ENCODE data around the gene ARAP1.

Gene ARAP1

DNA sequence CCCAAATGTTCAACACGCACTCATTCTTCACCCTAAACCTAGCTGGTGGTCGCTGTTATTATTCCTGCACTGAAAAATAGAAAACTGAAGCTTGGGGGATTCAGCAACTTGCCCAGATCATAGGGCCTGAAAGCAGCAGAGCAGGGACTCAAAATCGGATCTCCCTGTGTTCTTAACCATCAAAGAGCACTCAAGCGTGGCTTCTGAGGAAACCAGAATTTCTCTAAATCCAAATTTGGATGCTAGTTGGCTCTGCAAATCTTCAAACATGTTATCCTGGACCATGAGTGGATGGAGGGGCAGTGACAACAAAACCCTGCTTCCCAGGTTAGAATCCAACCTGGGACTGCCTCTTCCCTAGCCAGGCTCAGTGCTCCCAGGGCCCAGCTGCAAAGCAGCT is 11.6 kb upstream of the ARAP1 start:
- TF ChIP-seq, protein P1, sequence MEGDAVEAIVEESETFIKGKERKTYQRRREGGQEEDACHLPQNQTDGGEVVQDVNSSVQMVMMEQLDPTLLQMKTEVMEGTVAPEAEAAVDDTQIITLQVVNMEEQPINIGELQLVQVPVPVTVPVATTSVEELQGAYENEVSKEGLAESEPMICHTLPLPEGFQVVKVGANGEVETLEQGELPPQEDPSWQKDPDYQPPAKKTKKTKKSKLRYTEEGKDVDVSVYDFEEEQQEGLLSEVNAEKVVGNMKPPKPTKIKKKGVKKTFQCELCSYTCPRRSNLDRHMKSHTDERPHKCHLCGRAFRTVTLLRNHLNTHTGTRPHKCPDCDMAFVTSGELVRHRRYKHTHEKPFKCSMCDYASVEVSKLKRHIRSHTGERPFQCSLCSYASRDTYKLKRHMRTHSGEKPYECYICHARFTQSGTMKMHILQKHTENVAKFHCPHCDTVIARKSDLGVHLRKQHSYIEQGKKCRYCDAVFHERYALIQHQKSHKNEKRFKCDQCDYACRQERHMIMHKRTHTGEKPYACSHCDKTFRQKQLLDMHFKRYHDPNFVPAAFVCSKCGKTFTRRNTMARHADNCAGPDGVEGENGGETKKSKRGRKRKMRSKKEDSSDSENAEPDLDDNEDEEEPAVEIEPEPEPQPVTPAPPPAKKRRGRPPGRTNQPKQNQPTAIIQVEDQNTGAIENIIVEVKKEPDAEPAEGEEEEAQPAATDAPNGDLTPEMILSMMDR (IDR thresholded peaks at IDR 0.05; ENCODE audit: control insufficient read depth, insufficient read depth, low read depth, low read length, missing control alignments), result no peak
- no peak overlapping the region for H3K4me3 ChIP-seq (ENCODE audit: control insufficient read depth, low read depth, low read length)
- no peak for DNase-seq (ENCODE audit: low read depth)

DNA sequence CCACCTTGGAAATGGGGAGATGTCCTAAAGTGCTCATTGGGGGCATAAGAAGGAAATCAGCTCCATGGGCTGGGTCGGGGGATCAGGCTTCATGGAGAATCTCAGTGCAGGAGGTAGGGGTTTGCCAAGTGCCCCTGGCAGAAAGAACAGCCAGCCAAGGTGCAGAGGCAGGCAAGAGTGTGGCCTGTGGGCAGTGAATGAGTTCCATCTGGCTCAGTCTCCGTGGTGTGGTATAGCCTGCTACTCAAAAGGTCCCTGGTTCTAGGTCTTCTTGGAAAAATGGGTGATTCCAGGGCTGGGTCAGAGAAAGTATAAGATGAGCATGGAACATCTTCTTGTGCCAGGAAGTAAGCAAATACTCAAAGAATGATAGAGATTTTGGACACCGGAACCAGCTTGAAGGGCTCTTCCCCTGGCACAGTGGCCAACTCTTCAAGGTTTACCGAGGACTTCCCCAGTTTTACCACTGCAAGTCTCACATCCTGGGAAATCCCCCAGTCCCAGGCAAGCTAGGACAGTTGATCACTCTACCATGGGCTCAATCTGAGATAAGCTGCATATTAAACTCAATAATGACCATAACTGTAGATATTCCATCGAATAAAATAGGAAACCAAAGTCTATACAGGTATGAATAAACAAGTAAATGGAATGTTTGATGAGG is 10.6 kb upstream of the ARAP1 start:
- no peak overlapping the region for H3K4me3 ChIP-seq (ENCODE audit: control insufficient read depth, low read depth, low read length)
- TF ChIP-seq, protein P1 (IDR thresholded peaks at IDR 0.05; ENCODE audit: control insufficient read depth, insufficient read depth, low read depth, low read length, missing control alignments), result no peak
- DNase-seq (ENCODE audit: low read depth), result no peak

DNA sequence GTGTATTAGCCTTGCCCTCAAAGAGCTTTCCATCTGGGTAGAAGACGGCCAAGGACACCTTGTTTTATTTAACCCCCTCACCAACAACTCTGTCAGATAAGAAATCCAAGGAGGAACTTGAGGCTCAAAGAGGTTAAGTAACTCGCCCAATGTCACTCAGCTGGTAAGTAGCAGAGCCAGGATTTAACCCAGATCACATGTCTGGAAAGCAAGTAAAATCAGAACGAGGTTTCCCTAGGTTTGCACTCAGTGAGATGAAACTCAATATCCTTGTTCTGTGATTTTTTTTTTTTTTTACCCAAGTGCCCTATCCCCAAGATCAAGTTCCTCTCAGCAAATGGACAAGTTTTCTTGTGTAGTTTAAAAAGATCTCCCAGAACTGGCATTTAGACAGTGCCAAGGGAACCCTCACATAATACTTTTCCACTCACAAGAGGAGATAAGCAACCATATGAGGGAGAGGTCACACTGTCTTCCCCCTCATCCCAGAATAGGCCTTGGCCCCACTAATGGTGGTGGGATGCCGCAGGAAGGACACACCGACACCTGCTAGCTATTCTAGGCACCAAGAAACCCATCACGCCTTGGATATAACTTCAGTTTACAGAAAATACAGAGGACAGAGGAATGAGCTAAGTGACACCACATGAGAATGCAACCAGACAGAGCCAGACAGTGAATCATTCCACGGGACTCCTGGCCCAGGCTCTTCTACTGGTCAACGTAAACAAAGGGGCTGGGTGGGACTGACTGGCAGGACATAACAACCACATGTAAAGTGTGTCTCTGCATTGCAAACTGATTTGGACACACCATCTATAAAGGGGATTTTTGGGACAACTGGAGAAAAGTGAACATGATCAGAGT is 8.6 kb upstream of the ARAP1 start:
- H3K4me3 ChIP-seq (ENCODE audit: control insufficient read depth, low read depth, low read length), result no peak overlapping the region
- DNase-seq (ENCODE audit: low read depth), result no peak
- TF ChIP-seq, protein P1 (IDR thresholded peaks at IDR 0.05; ENCODE audit: control insufficient read depth, insufficient read depth, low read depth, low read length, missing control alignments), result no peak

DNA sequence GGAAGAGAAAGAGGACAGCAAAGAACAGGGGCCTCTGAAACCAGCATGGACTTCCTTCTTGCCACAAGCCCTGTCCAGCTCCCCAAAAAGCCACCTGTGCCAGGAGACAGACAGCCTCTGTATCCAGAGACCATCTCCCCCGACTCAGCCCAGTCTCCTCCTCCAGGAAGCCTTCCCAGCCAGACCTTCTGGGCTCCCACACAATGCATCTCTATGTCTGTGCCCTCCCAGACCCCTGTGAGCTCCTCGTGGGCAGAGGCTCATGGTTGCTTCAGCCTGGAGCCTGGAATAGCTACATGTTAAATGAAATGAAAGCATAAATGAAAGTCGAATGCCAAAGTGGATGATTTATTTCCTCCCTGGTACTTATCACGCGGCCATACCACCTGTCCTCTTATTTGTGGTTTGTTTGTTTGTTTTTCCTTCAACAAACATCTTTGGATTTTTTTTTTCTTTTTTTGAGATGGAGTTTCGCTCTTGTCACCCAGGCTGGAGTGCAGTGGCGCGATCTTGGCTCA is 7.3 kb upstream of the ARAP1 start:
- TF ChIP-seq, protein P1 (IDR thresholded peaks at IDR 0.05; ENCODE audit: control insufficient read depth, insufficient read depth, low read depth, low read length, missing control alignments), result no peak
- DNase-seq (ENCODE audit: low read depth), result no peak
- H3K4me3 ChIP-seq (ENCODE audit: control insufficient read depth, low read depth, low read length), result no peak overlapping the region

DNA sequence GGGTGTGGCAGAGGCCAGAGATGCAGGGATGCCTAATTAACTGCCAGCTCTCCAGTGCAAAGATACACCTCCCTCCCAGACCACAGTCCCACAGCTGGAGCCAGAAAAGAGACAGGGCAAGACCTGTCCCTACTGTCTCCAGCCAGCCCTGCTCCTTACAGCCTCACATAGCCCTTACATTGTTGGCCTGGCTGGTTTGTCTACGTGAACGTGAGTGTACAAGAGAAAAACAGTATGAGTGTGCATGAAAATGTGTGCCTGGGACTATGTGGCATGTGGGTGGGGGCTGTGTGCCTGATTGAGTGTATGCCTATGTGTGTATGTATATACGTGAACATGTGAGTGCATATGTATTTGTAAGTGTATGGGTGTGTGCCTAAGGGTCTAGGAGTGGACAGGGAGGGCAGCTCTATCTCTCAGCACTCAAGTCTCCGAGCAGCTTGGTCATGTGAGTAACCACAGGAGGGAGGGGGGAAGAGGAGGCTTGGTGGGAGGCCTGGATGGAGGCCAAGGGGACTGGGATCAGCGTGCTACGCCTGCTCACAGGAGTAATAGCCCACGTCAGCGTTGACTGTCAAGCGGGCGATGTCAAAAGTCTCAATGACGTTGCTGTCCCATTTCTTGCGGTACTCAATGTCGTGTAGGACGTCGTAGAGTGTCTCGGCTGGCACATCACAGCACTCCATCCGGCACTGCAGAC is 6.6 kb upstream of the ARAP1 start:
- DNase-seq (ENCODE audit: low read depth), result no peak
- no peak overlapping the region for H3K4me3 ChIP-seq (ENCODE audit: control insufficient read depth, low read depth, low read length)
- TF ChIP-seq, protein P1 (IDR thresholded peaks at IDR 0.05; ENCODE audit: control insufficient read depth, insufficient read depth, low read depth, low read length, missing control alignments), result no peak

DNA sequence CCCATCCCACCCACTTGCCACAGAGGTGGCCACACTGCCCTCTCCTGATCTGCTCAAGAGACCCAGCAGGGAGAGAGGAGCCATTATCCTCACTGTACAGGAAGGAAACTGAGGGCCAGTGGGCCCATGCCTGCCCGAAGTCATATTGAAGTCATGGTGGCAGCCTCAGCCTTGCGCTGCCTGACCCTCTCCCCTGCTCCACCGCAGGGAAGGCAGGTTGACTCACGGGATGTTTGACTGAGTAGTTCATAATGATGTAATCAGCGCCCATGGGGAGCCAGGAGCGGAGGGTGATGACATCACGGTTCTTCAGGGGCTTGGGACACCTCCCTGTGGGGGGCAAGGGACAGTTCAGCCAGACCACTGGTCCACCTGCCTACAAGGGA is 6.1 kb upstream of the ARAP1 start:
- DNase-seq (ENCODE audit: low read depth), result no peak

More for the DNA sequence above, 6.1 kb upstream of the ARAP1 start:
- TF ChIP-seq, protein P1 (IDR thresholded peaks at IDR 0.05; ENCODE audit: control insufficient read depth, insufficient read depth, low read depth, low read length, missing control alignments), result no peak
- no peak overlapping the region for H3K4me3 ChIP-seq (ENCODE audit: control insufficient read depth, low read depth, low read length)
